GM18951 (cell line): ENCODE measurements around the gene FGGY.
"Not testable (repeated sequence)": the region's sequence is repeated elsewhere in the genome, so short reads cannot be mapped to it uniquely, and the experiment has no call there.

Experiments
- POLR2A ChIP-seq: IDR thresholded peaks from 4 replicates; pipeline ENCODE4 v1.6.1; 2011; ENCODE audit warnings: mild to moderate bottlenecking; ENCODE audit not compliant: insufficient read length, insufficient read depth; ENCODE audit errors: extremely low read depth
- in situ Hi-C: fragments of 300-500 bp; cut with MboI; formaldehyde crosslinking; loops from one replicate; pipeline ENCODE4 v1.12.0; 2022; ENCODE audit warnings: low sequenced_read_pairs, mixed read lengths, inconsistent platforms; ENCODE audit not compliant: unreplicated experiment

FGGY gene

DNA sequence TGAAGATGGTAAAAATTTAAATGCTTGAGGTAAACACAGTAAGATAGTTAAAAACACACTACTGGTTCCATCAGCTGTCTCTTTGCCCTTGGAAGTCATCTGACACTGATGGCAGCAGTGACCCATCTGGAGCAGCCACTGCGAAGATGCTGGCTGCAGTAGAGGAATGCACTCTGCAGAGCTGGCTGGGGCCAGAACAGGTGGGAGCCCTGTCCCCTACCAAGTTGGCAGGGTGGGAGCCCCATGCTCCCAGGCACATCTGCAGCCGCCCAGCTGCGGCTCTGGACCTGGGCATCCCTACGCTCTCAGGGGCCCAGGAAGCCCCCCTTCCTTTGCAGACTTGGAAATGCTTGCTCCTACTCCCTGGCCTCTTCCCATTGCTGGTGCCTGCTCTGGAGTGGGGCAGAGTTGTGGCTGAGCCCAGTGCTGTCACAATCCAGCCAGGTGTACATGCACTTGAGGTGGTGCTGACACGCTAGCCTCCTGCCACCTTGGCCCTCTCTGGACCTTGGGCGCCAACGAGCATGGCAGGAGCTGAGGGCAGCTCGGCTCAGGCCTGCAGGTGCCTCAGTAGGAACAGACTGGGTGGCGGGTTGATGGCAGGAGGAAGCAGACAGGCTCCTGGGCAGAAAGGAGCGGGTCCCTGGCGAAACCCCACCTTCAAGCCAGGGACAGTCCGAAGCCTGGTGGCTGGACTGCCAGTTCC lies 227.0 kb downstream of the FGGY start:
- TF ChIP-seq POLR2A = no peak
- in situ Hi-C loops = no loop called here

DNA sequence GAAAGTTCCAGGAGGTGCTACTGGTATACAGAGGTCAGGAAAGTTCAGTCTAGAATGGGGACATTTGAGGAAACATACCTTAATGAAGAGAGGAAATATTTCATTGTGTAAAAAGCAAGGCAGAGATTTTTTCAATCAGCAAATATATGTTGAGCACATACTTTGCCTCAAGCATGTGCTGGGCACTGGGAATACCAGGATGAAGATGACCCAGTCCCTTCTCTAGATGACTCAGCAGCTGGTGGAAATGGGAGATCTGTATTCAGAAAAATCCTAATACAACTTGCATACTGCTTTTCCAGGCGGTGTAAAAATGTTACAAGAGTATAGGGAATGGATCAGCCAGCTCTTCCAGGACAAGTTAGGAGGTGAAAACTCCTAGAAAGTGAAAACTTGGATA lies 229.3 kb downstream of the FGGY start:
- in situ Hi-C loops = no loop called here
- no peak for TF ChIP-seq POLR2A

DNA sequence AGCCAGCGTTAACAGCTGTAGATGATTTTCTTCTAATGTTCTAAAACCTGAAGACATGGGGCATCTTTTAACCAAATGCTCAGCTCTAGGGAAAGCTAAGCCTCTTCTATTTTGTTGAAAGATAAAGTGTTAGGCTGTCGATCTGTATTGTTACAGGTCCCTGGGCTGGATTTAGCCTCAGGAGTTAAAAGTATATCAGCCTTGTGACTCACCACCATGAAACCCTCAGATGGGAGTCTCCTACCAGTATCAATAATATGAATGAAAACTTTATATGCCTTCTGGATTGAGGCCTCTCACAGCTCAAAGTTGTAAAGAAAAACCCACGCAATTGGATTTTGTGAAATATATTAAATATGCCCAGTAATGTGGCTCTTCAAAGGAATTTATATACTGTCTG lies 231.6 kb downstream of the FGGY start:
- no peak for TF ChIP-seq POLR2A
- in situ Hi-C loops = no loop called here

DNA sequence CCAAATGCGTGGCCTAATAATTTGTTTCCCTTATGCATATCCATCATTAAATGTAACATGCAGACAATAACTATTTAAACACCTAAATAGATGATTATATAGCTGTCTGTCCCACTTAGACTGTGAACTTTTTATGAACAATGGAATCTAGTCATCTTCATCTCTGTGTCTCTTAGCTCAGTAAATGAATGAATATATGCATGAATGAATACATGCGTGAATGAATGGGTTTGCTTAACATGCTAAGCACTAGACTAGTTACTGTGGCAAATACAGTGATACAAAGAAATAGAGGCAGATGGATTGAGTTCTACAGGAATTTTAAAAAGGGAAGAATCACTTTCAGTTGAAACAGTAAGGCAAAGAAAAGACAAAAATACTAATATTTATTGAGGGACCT lies 232.0 kb downstream of the FGGY start:
- in situ Hi-C loops = no loop called here
- no peak for TF ChIP-seq POLR2A

DNA sequence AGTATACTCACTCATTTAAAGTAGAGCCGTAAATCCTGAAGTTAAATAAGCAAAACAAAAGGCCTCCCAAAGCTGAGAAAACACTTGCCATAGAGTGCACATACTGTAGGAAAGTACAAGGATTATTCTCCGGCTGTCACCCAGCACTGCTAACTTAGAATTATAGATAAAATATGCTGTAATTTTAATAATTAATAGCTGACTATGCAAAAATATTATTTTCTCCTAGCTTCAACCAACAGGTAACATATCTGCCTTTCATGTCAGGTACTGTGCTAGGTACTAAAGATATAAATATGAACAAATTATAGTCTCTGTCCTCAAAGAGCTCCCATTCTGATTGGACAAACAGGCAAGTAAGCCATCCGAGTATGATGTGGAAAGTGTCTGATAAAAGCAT lies 233.2 kb downstream of the FGGY start:
- no peak for TF ChIP-seq POLR2A

DNA sequence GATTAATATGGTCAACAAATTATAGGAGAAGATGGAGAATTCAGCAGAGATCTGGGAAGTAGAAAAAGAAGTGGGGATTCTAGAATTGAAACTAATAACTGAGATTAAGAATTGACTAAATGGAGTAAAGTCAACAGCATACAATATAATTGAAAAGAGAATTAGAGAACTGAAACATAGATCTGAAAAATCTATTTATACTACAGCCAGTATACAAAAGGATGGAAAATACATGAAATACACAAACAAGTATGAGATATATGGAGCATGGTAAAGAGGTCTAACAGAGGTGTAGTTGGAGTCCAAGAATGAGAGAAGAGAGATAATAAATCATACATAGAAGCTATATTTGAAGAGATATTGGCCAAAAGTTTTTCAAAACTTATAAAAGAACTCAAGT lies 235.2 kb downstream of the FGGY start:
- in situ Hi-C loops = no loop called here
- TF ChIP-seq POLR2A = no peak

More for the DNA sequence above, 233.2 kb downstream of the FGGY start:
- in situ Hi-C loops = no loop called here

DNA sequence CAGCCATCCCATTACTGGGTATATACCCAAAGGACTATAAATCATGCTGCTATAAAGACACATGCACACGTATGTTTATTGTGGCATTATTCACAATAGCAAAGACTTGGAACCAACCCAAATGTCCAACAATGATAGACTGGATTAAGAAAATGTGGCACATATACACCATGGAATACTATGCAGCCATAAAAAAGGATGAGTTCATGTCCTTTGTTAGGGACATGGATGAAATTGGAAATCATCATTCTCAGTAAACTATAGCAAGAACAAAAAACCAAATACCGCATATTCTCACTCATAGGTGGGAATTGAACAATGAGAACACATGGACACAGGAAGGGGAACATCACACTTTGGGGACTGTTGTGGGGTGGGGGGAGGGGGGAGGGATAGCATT lies 241.6 kb downstream of the FGGY start:
- in situ Hi-C loops = not testable (repeated sequence)

DNA sequence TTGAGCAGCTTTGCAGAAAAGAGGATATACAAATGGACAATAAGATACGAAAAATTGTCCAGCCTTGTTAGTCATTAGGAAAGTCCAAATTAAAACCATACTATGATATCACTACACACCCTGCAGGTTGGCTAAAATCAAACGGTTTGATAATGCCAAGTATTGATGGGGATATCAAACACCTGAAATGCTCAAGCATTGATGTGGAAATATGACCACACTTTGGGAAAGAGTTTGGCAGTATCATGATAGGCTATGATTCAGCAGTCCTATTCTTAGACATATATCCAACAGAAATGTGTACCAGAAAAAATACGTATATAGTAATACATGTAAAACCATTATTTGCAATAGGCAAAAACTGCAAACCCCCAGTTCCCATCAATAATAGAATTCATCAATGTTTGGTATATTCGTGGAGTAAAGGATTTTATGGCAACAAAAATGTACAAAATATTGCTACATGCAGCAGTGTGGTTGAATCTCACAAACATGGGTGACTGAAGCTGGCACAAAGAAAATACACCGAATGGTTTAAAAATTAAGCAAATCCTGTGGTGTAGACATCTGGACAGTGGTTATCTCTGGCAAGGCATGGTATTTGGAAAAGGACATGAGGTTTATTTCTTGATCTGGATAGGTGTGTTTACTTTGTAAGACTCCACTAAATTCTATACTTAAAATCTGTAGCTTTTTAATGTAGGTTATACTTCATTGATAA lies 243.2 kb downstream of the FGGY start:
- in situ Hi-C loops = no loop called here
- no peak for TF ChIP-seq POLR2A

DNA sequence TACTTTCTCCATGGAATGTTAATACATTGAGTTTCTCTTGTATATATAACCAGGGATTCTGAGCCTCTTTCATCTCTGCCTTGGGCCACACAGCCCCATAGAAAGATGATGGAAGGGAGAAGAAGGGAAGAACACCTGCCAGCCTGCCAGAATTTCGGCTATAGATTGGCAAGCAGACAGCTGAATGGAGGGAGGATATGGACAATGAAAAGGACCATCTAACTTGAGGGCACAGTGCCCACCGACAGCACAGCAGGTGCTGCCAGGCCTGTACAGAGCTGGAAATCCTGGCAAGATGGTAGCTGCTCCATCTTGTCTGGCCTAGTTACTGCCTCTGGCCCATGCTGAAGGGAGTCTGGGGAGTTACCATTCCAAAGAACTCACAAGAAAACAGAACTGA lies 244.3 kb downstream of the FGGY start:
- in situ Hi-C loops = no loop called here
- TF ChIP-seq POLR2A = no peak

DNA sequence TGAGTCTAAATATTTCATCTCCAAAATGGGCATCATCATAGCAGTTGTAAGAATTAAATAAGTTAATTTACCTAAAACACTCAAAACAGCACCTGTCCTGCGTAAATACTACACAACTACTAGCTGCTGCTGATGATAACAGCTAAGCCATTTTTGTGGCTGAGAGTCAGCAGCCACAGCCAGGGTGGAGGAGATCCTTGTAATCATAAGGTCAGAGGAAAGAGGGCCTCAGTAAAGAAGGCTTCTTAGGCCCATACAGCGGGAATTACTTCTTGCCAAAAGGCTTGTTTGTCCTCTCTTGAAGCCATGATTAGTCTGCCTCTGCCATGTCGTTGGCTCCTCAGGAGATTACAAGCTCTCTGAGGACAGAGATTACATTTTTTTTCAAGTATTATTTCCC lies 245.0 kb downstream of the FGGY start:
- no peak for TF ChIP-seq POLR2A
- in situ Hi-C loops = no loop called here

DNA sequence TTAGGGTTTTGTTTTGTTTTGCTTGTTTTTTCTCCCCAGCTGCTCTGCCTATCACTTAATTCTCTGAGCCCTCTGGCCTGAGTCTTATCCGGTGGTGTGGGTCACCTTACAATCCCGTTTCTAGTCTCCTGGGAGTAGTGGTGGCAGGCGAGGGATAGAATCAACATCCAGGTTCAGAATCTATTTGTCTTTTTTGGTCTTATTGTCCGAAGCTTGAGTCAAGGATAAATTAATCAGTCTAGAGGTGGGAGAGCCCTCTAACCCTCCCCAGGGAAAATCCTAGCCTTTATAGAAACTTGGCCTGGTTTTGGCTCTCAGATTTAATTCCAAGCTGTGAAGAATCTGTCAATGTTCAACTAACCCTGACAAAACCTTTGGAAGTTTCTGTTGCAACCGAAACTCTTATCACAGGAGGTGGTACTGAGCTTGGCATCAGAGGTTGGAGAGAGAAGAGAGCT lies 246.3 kb downstream of the FGGY start:
- in situ Hi-C loops = no loop called here
- no peak for TF ChIP-seq POLR2A

DNA sequence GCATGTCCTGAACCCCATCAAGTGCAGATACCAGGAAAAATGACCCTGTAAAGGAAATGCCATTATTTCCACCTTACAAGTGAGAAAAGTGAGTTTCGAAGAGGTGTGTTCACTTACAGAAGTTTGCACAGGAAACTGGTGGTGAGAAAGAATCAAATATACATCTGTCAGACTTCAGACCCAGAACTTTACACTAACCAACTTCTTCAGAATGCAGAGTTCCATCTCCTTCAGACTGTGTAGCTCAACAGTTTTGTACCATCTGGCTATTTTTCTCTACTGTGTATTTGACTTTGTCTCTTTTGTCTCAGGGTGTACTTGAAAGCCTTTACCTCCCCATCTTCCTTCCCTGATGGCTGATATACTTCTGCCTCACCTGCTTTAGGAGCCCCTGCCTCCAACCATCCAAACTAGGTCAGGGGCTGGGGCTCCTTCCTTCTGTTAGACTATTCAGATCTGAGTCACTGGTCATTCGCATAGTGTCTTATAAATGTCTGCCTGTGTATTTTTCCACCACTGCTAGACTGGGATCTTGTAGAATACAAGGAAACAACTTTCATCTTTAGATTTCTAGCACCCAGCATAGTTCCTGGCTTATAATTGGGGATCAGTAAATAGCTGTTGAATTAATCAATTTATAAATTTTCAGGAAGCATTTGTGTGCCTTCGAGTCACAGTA lies 247.9 kb downstream of the FGGY start:
- TF ChIP-seq POLR2A = no peak
- in situ Hi-C loops = no loop called here

DNA sequence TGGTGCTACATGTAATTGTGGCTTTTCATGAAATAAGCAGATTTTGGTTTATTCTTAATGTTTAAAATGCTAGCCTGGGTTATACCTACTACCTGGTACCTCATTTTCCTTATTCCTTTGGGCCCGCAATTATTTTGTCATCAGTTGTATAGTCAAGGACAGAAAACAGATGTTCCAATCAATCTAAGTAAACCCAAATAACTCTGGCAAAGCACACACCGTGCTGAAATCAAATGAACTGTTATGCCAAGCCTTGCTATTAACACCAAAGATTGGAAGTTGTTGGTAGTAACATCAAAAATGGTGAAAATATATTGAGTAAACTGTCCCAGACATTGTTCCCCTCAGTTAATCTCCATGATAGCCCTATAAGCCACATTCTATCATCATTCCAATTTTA lies 248.9 kb downstream of the FGGY start:
- TF ChIP-seq POLR2A = no peak
- in situ Hi-C loops = no loop called here
